H7 (cell line): Measurements from ENCODE around the gene PQBP1. TPM values are rescaled to one million over a fixed set of nuclear protein-coding genes. Genes with fewer than 3 reads are reported as not detected.

Source experiments
- DNase-seq: peaks from one replicate; pipeline ENCODE4 v3.0.0; 2012
- H3K27me3 ChIP-seq: 2 replicates; pipeline ENCODE4 v1.6.0; 2011; ENCODE audit warnings: mild to moderate bottlenecking, low read length; ENCODE audit not compliant: control insufficient read depth, insufficient read depth
- H3K36me3 ChIP-seq: replicated peaks from 2 replicates; pipeline ENCODE4 v1.5.1; 2011; ENCODE audit warnings: low read length; ENCODE audit not compliant: control insufficient read depth, insufficient read depth
- H3K4me3 ChIP-seq: 2 replicates; pipeline ENCODE4 v1.5.1; 2011; ENCODE audit warnings: low read depth, mild to moderate bottlenecking, control low read depth, low read length, moderate library complexity; ENCODE audit not compliant: insufficient read depth
- total RNA-seq: library from RNA; depleted of rRNA; stranded (reverse); fragments of >200 nt; shearing (Covaris generic); gene quantifications from 2 replicates; pipeline ENCODE4 v1.2.3, GENCODE V29; 2014

Gene PQBP1
- total RNA-seq, 1 experiment from 2014 or later, result 39.8 TPM

DNA sequence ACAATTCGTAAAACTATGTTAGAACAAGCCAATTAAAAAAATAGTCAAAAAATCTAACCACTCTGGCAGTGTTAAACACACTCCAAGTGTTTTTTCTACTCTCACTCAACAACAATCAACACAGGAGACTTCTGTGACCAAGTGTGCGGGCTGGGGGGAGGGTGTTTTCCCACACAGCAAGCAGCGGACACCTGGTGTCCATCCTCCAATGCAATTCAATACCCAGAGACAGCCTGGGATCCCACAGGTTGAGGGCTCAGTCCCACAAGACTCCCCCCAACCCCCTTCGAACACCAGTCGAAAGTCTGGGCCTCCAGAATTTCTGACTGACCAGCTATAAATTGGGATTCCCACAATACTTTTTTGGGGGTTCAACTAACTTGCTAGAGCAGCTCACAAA, 29.4 kb downstream of the PQBP1 start:
- DNase-seq, result peak; percentile 84
- peak overlapping the region; percentile 4; the same call in 1 of the 2 replicates for H3K4me3 ChIP-seq
- H3K36me3 ChIP-seq, result peaks cover 11% of the 10 kb centered on the region
- no peaks in the 10 kb centered on the region for H3K27me3 ChIP-seq

DNA sequence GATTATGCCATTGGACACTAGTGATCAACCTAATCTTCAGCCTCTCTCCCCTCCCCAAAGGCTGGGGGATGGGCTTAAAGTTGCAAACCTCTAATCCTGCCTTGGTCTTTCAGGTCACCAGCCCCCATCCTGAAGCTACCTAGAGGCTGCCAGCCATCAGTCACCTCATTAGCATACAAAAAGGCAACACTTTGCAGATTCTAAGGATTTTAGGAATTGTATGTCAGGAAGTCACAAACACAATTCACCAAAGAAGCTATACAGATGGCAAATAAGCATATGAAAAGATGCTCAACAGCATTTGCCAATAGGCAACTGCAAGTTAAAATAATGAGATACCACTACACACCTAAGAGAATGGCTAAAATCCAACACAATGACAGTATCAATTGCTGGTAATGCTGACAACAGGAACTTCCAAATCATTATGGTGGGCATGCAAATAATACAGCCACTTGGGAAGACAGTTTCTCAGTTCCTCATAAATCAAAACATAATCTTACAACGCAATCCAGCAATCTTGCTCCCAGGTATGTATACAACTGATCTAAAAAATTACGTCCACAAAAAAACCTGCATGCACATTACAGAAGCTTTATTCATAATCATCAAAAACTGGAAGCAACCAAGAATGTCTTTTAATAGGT, 30.1 kb downstream of the PQBP1 start:
- Histone ChIP-seq H3K36me3 (peaks cover 12% of the 10 kb centered on the region), H3K27me3 (no peaks in the 10 kb centered on the region), H3K4me3 (no peak overlapping the region)
- DNase-seq, result peak; percentile 74

DNA sequence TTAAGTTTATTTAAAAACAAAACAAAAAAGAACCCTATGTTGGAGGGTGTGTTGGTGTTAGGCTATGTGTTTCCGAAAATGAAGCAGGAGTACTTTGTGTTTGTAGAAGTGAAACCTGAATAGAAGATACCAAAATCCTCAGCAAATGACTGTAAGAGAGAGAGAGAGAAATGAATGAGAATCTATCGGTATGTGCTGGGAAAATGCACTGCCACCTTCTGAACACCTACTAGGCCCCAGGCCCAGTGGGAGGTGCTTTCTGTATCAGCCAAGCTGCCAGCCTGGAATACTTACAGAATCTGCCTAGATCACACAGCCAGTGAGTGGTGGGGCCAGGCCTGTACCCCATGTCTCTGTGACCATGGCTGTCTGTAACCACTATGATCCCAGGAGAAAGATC, 36.0 kb downstream of the PQBP1 start:
- Histone ChIP-seq H3K27me3 (no peaks in the 10 kb centered on the region), H3K36me3 (peaks cover 6% of the 10 kb centered on the region), H3K4me3 (no peak overlapping the region)

DNA sequence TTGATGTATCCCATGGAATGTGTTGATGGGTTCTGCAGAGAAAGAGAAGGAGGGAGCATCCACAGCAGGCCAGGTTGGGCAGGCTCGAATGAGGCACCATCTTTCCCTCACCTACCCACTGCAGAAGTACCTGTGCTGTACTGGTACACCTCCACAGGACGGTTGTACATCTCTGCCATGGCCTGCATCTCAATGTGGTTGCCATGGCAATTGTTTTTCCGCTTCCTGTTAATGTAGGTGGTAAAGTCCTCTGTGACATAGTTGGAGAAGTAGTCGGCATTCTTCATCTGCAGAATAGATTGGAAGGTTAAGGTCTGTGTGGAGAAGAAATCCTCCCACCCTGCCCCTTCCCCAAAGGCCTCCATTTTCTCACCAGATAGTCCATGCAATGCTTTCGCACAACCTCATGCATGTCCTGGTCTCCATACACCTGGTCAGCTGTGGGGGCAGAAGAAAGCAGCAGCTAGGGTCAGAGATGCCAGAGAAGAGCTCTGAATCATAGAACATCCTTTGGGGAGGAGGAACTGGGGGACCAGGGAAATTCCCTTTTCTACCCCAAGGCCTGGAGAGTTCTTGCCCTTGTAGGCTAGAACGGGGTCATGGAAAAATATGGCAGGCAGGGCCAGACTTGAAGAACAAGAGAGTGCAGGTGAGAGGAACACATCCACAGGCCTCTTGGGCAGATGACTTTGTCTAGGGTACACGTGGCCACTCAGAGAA, 37.0 kb downstream of the PQBP1 start:
- Histone ChIP-seq H3K4me3 (no peak overlapping the region), H3K36me3 (peaks cover 6% of the 10 kb centered on the region), H3K27me3 (no peaks in the 10 kb centered on the region)
- no peak for DNase-seq

More for the DNA sequence above, 36.0 kb downstream of the PQBP1 start:
- no peak for DNase-seq

GRCh38 chrX:48935301-48935670, 37.6 kb downstream of the PQBP1 start:
- Histone ChIP-seq H3K36me3 (peaks cover 9% of the 10 kb centered on the region), H3K4me3 (no peak overlapping the region), H3K27me3 (no peaks in the 10 kb centered on the region)
- DNase-seq, result no peak

DNA sequence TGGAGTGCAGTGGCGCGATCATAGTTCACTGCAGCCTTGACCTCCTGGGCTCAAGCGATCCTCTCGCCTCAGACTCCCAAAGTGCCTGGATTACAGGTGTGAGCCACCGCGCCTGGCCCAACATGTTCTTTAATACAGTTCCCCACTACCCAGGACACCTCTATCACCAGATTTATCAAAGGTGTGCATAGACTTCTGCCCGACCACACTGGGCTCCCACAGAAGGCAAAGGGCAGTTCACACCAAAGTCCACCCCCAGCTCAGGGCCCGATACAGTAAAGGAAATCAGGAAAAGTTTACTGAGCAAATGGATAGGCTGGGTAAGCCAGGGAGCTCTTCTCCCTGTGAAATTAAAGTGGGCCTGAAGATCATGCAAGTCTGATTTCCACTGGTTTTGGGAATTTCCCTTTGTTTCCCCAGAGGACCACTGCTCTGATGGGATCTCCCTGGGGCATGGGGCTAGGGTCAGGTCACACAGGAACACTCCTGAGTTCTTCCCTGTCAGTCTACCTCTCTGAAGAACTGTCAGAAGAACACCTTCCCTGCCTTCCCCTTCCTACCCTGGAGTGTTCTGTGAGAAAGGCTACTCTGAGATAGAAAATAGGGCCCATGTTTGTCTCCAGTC, 38.8 kb downstream of the PQBP1 start:
- Histone ChIP-seq H3K36me3 (peaks cover 9% of the 10 kb centered on the region), H3K4me3 (no peak overlapping the region), H3K27me3 (no peaks in the 10 kb centered on the region)
- DNase-seq, result no peak

DNA sequence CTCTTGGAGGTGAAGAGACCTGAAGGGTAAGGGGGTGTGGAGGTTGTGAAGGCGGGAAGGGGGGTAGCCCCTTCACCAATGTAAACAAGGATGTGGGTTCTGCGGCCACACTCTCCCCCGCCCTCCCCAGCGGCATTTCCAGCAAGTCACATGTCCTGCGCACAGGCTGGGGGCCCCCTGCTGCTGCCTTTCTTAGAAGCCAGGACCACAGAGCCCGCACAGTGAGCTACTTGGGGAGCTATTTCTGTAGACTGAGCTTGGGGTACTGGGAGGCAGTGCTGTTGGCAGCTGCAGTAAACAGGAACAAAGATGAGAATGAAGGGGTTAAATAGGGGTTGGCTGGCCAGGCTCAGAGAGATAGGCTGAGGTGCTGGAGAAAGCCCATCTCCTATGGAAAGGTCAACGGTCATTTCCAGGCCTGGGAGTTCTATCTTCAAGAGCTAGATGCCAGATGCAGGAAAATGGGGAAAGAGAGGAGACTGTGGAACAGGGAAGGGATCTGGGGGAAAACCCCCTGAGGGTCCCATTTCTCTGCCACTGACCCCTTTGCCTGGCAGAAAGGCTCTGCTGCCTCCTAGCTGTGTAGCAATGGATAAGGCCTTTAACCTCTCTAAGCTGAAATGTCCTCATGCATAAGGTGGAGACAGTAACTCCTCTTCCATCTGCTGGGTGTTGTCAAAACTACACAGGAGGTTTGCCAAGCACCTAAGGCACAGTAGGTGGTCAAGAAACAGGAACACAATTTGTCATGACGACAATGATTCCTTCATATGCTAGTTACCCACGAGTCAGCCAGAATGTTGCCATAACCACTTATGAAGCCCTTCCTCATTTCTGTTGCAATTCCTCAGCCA, 39.6 kb downstream of the PQBP1 start:
- H3K4me3 ChIP-seq, result no peak overlapping the region
- no peaks in the 10 kb centered on the region for H3K27me3 ChIP-seq
- peak; percentile 75 for DNase-seq
- H3K36me3 ChIP-seq, result peaks cover 9% of the 10 kb centered on the region

GRCh38 chrX:48938721-48939425, 41.1 kb downstream of the PQBP1 start:
- DNase-seq, result no peak
- H3K4me3 ChIP-seq, result no peak overlapping the region
- H3K36me3 ChIP-seq, result peaks cover 7% of the 10 kb centered on the region
- no peaks in the 10 kb centered on the region for H3K27me3 ChIP-seq

DNA sequence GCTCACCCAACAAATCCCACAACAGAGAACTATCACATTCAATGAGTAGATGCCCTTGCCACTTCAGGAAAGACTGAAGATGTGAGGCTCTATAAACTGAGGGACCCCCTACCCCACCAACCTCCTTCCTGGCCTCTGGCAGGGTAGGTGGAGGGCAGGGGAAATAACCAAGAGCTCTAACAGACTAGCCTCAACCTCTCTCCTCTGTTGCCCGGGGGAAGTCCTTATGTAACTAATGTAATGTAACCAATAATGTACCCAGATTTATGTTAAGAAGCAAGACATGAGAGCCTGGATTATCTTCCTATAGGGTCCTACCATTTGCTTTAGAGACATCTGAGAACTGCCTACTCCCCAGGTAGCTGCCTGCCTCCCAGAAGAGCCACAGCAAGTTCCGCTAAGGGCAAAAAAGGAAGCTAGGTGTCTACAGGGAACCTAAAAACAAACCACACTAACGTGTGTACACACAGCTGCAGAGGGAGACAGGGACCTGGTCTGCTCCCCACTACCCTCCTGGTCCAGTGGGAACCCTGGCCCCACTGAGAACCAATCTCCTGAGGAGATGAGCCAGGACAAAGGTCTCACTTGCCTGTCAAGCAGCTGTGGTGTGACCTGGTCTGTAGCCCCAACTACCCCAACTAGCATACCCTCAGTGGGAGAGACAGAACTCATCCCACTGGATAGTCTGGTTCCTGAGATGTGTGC, 41.9 kb downstream of the PQBP1 start:
- Histone ChIP-seq H3K4me3 (no peak overlapping the region), H3K36me3 (peaks cover 5% of the 10 kb centered on the region), H3K27me3 (no peaks in the 10 kb centered on the region)
- DNase-seq, result no peak

DNA sequence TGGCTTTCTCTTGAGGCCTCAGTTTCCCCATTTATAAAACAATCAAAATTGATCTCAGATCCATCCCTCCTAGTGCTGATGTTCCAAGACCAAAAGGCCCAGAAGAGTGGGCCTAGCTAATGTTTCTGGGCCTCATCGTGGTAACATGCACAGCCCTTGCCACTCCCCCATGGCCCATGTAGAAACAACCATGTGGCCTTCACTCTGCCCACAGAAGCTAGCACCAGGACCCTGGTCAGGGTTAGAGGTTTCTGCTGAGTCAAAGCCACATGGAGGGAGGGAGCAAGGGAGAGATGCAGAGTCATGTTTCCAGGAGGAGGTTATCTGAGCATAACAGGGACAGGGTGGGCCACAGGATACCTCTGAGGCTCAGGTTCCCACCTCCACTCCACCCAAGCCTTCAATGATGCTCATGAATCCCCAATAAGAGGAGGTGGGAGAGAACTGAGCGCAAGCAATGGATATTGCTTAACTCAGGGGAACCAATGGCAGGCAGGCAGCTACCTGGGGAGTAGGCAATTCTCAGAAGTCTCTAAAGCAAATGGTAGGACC, 42.8 kb downstream of the PQBP1 start:
- H3K4me3 ChIP-seq, result no peak overlapping the region
- H3K27me3 ChIP-seq, result no peaks in the 10 kb centered on the region
- DNase-seq, result no peak
- peaks cover 5% of the 10 kb centered on the region for H3K36me3 ChIP-seq

GRCh38 chrX:48942895-48943294, 45.2 kb downstream of the PQBP1 start:
- H3K4me3 ChIP-seq, result no peak overlapping the region
- H3K36me3 ChIP-seq, result peaks cover 3% of the 10 kb centered on the region
- no peak for DNase-seq
- no peaks in the 10 kb centered on the region for H3K27me3 ChIP-seq

DNA sequence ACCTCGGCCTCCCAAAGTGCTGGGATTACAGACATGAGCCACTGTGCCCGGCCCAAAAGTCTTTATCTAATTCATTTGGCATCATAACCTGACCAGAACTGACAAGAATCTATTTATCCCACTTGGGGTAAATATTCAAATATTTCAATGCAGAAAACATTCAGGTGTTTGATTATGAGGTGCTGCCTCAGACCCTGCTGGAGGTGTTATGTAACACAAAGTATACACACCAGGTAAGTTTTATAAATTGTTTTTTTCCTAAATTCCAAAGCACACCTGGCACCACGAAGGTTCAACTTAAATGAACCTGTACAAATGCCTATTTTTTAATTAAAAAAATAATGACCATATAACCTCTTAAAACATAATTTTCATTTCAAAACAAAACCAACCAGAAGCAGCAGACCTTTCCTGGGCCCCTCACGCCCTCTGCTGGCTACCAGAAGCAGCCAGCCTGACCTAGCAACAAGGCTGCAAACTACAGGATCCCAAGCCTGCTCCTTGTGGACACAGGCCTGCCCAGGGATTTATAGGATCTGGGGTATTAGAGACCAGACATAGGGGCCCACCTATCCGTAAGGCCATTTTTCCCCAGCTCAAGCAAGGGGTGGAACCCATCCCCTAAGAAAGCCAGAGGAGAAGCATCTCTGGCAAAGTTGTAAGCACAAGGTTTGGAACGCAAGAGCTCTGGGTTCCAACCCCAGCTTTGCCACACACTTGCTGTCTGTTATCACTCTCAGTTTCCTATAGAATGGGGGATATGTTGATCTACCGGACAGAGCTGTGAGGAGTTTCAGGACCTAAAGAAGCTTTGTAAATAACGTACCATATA, 48.0 kb downstream of the PQBP1 start:
- Histone ChIP-seq H3K36me3 (no peaks in the 10 kb centered on the region), H3K27me3 (no peaks in the 10 kb centered on the region), H3K4me3 (no peak overlapping the region)
- DNase-seq, result peak; percentile 81

GRCh38 chrX:48948589-48948988, 50.9 kb downstream of the PQBP1 start:
- H3K27me3 ChIP-seq, result no peaks in the 10 kb centered on the region
- no peak overlapping the region for H3K4me3 ChIP-seq
- peaks cover 1% of the 10 kb centered on the region; the same call in 1 of the 2 replicates for H3K36me3 ChIP-seq
- no peak for DNase-seq
